Stimulated activated CD4-positive, alpha-beta T cell treated with anti-CD3 and anti-CD28 coated beads, Interleukin-2, amount 100 ng/mL, for 48 hours (primary cell): ENCODE results near the gene OSBPL5.

Experiments used
- DNase-seq, 2 donors: peaks; one replicate each; pipeline ENCODE4 v3.0.0-alpha.2; 2020

OSBPL5 gene

GRCh38 chr11:3197878-3198528 lies 32.9 kb upstream of the OSBPL5 start:
- no peak for DNase-seq

DNA sequence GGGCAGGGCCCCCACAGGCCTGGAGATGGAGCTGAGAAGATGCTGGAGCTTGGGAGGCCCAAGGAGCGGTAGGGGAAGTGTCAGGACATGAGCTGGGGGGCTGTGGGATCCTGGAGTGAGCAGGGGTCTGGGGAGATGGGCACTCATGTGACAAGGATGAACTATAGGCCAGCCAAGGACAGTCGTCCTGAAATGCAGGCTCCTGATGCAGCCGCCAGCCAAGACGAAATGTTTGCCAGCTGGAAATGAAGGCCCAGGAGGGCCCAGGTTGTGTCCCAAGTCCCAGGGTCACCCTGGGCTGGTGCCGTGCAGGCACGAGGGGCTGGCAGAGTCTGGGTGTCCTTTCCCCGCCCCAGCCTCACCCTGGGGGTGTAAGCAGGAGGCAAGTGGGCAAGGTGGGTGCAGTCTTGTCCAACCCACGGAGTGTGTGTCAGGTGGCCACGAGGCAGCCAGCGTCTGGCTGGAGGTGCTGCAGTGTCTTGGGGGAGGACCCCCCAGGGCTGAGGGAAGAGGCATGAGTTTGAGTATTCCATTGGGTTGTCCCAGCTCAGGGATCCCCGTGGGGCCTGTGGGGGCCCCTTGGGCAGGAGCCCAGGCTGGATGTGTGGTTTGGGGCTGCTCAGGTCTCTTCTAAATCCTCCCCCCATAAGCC lies 32.1 kb upstream of the OSBPL5 start:
- DNase-seq = no peak

DNA sequence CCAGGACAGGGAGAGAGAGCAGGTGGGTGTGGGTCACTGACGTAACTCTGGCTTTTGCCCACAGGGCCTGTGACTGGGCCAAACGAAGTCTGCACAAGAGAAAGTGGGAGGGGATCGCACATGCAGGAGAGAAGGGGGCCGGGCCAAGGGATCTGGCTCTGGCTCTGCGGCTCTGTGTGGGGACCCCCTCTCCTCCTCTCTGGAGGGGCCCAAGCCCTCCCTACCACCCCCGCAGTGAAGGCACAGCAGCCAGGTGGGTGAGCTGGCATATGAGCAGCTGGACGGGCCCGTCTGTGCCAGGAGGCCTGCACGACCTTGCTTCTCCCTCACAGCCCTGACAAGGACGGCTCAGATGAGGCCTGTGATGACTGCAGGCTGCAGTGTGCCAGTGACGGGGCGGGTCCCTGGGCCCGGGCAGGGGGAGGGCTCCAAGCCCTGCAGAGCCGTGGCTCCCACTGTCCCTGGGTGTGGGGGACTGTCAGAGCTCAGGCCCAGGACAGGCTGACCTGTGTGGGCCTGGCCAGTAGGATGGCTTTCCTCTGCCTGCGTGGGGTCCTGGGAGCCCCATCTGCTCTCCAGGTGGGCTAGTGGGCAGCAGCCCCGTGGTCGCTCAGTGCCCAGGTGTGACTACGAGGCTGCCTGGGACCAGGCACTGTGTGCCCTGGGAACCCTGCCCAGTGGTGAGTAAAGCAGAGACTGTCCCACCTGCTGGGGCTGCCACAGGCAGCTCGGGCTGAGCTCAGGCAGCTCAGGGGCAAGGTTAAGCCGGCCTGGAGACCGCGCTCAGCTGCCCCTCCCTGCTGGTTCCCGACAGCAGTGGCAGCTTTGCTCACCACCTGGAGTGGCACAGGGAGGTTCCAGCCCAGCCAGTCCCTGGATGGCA lies 31.3 kb upstream of the OSBPL5 start:
- no peak for DNase-seq

GRCh38 chr11:3195251-3196160 lies 30.4 kb upstream of the OSBPL5 start:
- DNase-seq = no peak

DNA sequence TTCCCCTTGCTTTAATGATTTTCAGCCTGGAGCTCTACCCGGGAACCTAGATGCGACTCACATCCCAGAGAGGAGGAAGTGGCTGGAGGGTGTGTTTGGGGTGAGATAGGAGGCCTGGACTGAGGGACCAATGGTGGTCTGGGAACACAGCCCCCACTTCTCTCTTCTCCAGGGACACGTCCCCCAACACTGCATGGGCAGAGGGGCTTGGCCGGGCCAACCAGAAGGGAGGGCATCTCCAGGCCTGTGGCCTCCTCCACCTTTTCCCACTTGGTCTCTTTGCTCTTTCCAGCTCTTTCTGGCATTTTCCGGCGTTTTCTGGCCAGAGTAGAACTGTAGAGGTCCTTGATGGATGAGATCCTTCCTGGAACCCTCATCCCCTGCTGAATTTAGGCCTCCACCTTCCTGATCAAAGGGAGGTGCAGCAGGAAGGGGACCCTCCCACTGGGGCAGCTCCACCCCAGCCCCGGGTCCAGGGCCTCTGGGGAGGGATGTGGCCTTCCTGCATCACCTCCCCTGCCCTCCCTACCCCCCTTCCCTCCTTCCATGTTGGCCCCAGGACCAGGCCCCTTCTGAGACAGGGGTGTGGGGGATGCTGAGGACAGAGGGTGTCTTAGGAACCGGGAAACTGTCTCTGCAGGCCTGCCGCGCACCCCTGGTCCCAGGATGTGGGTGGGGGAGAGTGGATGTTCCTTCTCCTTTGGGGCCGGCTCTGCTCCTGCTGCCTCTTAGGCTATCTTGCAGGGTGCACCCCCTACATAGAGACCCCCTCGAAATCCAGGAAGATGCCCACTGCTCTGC lies 29.1 kb upstream of the OSBPL5 start:
- no peak for DNase-seq

- DNase-seq = no peak
Measured at GRCh38 chr11:3193373-3194015, 28.4 kb upstream of the OSBPL5 start.

- no peak for DNase-seq
Measured at GRCh38 chr11:3192511-3193372, 27.6 kb upstream of the OSBPL5 start.

GRCh38 chr11:3191586-3192324 lies 26.6 kb upstream of the OSBPL5 start:
- DNase-seq = no peak

GRCh38 chr11:3190600-3190999 lies 25.5 kb upstream of the OSBPL5 start:
- DNase-seq = no peak

DNA sequence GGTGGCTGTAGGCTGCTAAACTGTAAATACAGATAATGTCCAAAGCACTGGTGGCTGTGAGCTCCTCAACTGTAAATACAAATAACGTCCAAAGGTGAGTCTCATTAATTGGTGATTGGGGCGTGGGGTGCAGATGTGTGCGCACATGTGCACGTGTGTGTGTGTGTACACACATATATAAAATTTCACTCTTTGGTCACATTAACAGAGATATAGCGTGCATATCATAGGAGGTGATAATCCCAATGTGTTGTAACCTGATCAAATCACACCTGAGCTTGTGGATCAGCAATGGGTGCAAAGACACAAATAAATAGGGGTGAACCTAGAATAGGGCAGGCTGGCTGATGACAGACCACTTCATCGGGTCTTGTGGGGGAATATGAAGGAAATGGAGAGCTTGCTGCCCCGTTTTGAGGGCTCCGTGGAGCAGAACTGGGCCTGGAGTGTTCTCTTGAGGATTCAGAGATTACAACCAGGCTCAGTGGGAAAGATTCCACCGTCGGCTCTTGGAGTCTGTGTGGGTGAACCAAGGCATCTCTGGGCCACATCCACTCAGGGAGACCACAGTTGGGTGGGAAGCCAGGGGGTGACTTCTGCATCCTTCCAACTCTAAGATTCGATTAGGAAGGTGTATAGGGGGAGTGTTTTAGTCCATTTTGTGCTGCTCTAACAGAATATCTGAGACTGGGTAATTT lies 24.9 kb upstream of the OSBPL5 start:
- no peak for DNase-seq

DNA sequence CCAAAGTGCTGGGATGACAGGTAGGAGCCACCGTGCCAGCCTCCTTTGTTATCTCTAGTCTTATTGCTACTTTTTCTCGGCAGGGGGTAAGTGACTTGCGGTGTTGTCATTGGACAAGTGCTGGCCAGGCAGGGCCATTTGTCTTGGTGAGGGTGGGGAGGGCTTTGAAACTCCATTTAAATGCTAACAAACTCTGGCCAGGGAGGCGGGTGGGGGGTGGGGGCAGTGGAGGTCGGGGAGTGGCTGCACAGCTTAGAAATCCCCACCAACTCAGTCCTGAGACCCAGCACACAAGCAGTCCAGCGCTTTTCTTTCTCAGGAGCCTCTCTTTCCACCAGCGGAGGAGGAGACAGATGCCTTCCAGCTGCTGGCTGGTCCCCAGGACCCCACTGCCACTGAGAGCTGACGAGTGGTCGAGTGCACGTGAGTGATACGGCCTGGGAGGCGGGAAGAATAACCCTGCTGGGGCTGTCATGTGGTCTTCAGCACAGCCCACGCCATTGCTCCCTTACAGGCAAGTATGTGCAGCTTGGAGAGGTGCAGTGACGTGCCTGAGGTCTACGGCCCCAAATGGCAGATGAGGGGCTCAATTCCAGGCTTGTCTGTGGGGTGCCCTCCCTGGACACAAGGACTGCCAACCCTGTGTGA lies 24.2 kb upstream of the OSBPL5 start:
- DNase-seq = no peak

GRCh38 chr11:3188496-3189195 lies 23.5 kb upstream of the OSBPL5 start:
- DNase-seq = no peak

- DNase-seq = no peak
Measured at GRCh38 chr11:3186166-3186953, 21.2 kb upstream of the OSBPL5 start.

GRCh38 chr11:3184732-3185347 lies 19.7 kb upstream of the OSBPL5 start:
- no peak for DNase-seq

- no peak for DNase-seq
Measured at GRCh38 chr11:3183523-3183922, 18.4 kb upstream of the OSBPL5 start.

GRCh38 chr11:3182462-3182852 lies 17.3 kb upstream of the OSBPL5 start:
- DNase-seq = no peak
